ENCODE results near the gene RAVER1. TPM values are rescaled to one million over a fixed set of nuclear protein-coding genes. Genes with fewer than 3 reads are reported as not detected.
"Not testable (repeated sequence)": the region's sequence is repeated elsewhere in the genome, so short reads cannot be mapped to it uniquely, and the experiment has no call there.

Gene RAVER1
- total and polyA plus RNA-seq, 2 of the 8 experiments (the other 6 are each of a cell fraction or from before 2014, with no cell fraction given), result 5.7 to 70.5 TPM

DNA sequence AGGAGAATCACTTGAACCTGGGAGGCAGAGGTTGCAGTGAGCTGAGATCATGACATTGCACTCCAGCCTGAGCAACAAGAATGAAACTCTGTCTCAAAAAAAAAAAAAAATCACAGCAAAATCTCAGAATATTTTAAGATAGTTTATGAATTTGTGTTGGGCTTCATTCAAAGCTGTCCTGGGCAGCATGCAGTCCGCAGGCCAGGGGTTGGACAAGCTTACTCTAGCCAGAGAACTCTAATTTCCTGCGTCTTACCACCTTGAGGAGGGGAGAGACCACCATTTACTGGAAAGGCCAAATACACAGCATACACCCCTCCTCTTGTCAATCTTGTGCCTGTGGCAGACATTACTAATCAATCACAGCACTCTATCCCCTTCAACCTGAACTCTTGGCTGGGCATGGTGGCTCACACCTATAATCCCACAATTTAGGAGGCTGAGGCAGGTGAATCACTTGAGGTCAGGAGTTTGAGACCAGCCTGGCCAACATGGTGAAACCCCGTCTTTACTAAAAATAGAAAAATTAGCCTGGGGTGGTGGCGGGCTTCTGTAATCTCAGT lies 33.7 kb upstream of the RAVER1 start:
- not testable (repeated sequence) for FAIRE-seq; H3K14ac ChIP-seq (ENCODE audit: insufficient read length); H2AFZ ChIP-seq (ENCODE audit: low read length); H3K27ac ChIP-seq (ENCODE audit: low read depth, low read length); H3K4me1 ChIP-seq (replicated peaks in 1 of 4; ENCODE audit: control insufficient read depth in 3 of 4, insufficient read depth in 4 of 4, low read length in 3 of 4); H2AK5ac ChIP-seq (ENCODE audit: low read depth, low read length); H2BK12ac ChIP-seq (ENCODE audit: low read depth, low read length); H2BK15ac ChIP-seq (ENCODE audit: low read length); H3K4ac ChIP-seq (replicated peaks; ENCODE audit: insufficient read length, low read depth, low read length); H3K56ac ChIP-seq (replicated peaks; ENCODE audit: insufficient read length, low read depth, low read length); H2BK120ac ChIP-seq (replicated peaks; ENCODE audit: low read depth, low read length); H4K91ac ChIP-seq (replicated peaks; ENCODE audit: insufficient read length, low read length); H3K79me1 ChIP-seq (ENCODE audit: low read depth, low read length); DNase-seq (ENCODE audit: low read depth in 1 of 2, low spot score in 2 of 2); H2BK20ac ChIP-seq (ENCODE audit: low read length); H3K23ac ChIP-seq (ENCODE audit: insufficient read length); H3K79me2 ChIP-seq (ENCODE audit: control insufficient read depth in 1 of 2, insufficient read depth in 2 of 2, low read length in 2 of 2); H4K8ac ChIP-seq (ENCODE audit: extremely low read depth, insufficient read depth, low read length); H4K20me1 ChIP-seq (replicated peaks in 1 of 2; ENCODE audit: control insufficient read depth in 1 of 2, insufficient read depth in 2 of 2, low read length in 2 of 2); H3K4me2 ChIP-seq (ENCODE audit: insufficient read depth in 1 of 2, low read depth in 2 of 2, low read length in 2 of 2); H3K4me3 ChIP-seq (ENCODE audit: extremely low read depth in 1 of 4, insufficient read depth in 2 of 4, low read depth in 3 of 4, low read length in 4 of 4); H2BK5ac ChIP-seq (ENCODE audit: low read depth, low read length); H3K18ac ChIP-seq (ENCODE audit: extremely low read depth, low read length); H3K9me3 ChIP-seq (ENCODE audit: insufficient read depth in 2 of 2, low read depth in 1 of 2, low read length in 1 of 2); H4K5ac ChIP-seq (ENCODE audit: insufficient read length, low read depth, low read length); H3K23me2 ChIP-seq (ENCODE audit: low read depth, low read length); H3K27me3 ChIP-seq (replicated peaks in 1 of 4; ENCODE audit: control insufficient read depth in 3 of 4, extremely low read depth in 1 of 4, insufficient read depth in 3 of 4, low read length in 3 of 4); H3K9ac ChIP-seq (replicated peaks in 1 of 4; ENCODE audit: extremely low read depth in 1 of 4, low read depth in 3 of 4, low read length in 3 of 4)
- ChIA-PET POLR2A (ENCODE audit: partially characterized antibody) (interaction anchor here (0.7 to 2.5 kb wide), 4 partner anchors 10 to 707 kb away, joined by 3 to 7 read pairs (median 4); partner anchors contain the start of gene TYK2), CTCF (ENCODE audit: partially characterized antibody) (interaction anchor here (0.6 to 1.8 kb wide), 7 partner anchors 9 to 456 kb away, joined by 3 to 6 read pairs (median 4); no protein-coding TSS in a partner anchor)
- peaks cover 0 to 16% (median 9%) of the 10 kb centered on the region in 4 experiments; a peak in 6 of 8 replicates for H3K36me3 ChIP-seq (ENCODE audit: control insufficient read depth in 2 of 4, insufficient read depth in 4 of 4, low read length in 3 of 4)
- WGBS, 2 experiments (ENCODE audit: extremely low coverage in 1 of 2, insufficient coverage in 1 of 2, insufficient read length in 1 of 2, insufficient replicate concordance in 2 of 2, low coverage in 1 of 2, low lambda C conversion rate in 2 of 2, missing lambda C conversion rate in 1 of 2), result 92% methylated on average over 4 of the region's 4 CpGs; no CpG with 5 or more reads in 1 of the 2 experiments

All from H1 (cell line).